ENCODE data around the gene PNMA8C. TPM values are rescaled to one million over a fixed set of nuclear protein-coding genes. Genes with fewer than 3 reads are reported as not detected.

The PNMA8C gene
- total RNA-seq, 1 donor from 2014 or later, result 1.4 TPM

DNA sequence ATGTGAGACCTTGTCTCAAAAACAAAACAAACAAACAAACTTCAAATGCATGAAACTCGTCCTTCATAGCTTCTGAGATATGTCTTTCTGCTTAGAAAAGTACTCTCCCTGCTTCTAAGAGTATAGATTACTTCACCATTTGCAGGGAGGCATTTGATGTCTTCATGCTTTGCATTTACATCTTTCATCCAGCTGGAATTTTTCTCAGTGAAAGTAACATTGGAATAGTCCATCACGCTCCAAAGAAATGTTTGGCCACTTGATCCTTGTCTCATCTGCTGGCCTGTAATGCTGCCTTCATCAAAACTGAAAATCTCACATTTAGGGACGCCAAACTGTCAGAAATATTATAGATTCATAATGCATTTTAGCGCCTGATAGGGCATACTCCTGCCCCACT lies 23.4 kb upstream of the PNMA8C start:
- H3K36me3 Mint-ChIP-seq (ENCODE audit: low read depth), result peaks cover 6% of the 10 kb centered on the region
- DNase-seq (ENCODE audit: low read depth, low spot score), result no peak
- H3K9me3 Mint-ChIP-seq, result peaks cover 7% of the 10 kb centered on the region
- no peaks in the 10 kb centered on the region for H3K27me3 Mint-ChIP-seq (ENCODE audit: low read depth)
- H3K27ac Mint-ChIP-seq (ENCODE audit: unreplicated experiment), result no peak overlapping the region
- H3K4me3 Mint-ChIP-seq, result no peak overlapping the region
- peaks cover 16% of the 10 kb centered on the region for H3K4me1 Mint-ChIP-seq
- TF ChIP-seq, protein P1, sequence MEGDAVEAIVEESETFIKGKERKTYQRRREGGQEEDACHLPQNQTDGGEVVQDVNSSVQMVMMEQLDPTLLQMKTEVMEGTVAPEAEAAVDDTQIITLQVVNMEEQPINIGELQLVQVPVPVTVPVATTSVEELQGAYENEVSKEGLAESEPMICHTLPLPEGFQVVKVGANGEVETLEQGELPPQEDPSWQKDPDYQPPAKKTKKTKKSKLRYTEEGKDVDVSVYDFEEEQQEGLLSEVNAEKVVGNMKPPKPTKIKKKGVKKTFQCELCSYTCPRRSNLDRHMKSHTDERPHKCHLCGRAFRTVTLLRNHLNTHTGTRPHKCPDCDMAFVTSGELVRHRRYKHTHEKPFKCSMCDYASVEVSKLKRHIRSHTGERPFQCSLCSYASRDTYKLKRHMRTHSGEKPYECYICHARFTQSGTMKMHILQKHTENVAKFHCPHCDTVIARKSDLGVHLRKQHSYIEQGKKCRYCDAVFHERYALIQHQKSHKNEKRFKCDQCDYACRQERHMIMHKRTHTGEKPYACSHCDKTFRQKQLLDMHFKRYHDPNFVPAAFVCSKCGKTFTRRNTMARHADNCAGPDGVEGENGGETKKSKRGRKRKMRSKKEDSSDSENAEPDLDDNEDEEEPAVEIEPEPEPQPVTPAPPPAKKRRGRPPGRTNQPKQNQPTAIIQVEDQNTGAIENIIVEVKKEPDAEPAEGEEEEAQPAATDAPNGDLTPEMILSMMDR (conservative IDR thresholded peaks at IDR 0.05), result no peak

DNA sequence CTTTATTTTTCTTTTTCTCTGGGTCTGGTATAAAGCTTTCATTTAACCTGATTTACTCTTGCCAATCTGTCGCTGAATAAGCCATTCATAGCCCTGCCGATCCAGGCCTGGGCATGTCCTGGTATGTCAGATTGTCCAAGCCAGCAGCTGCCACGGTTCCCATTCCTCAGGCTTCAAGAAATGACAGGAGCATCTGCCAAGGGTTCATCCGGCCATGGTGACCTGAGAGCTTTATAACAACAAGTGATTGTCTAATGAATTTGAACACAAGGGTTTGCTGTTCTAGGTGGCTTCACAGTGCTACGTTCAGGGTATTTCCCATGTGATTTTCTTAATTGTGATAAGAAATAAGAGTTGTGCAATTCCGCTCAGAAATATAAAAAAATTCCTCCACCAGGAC lies 22.6 kb upstream of the PNMA8C start:
- H3K4me1 Mint-ChIP-seq, result peaks cover 16% of the 10 kb centered on the region
- TF ChIP-seq, protein P1 (conservative IDR thresholded peaks at IDR 0.05), result no peak
- no peak overlapping the region for H3K27ac Mint-ChIP-seq (ENCODE audit: unreplicated experiment)
- H3K9me3 Mint-ChIP-seq, result peaks cover 7% of the 10 kb centered on the region
- H3K4me3 Mint-ChIP-seq, result no peak overlapping the region
- no peak for DNase-seq (ENCODE audit: low read depth, low spot score)
- peaks cover 6% of the 10 kb centered on the region for H3K36me3 Mint-ChIP-seq (ENCODE audit: low read depth)
- no peaks in the 10 kb centered on the region for H3K27me3 Mint-ChIP-seq (ENCODE audit: low read depth)

DNA sequence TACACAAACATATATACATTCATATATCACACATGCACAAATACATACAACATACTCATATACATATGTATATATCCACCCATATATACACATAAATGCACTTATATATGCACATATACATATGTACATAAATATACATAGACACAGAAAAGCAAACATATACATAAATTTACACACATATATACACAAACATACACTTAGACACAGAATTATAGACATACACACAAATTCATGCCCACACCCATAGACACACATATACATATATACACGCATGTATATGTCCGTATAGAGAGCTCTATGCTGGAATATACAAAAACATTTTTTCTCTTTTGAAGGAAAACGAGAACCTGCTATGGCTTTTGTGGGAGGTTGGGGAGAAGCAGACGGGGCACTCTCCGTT lies 22.0 kb upstream of the PNMA8C start:
- no peak for DNase-seq (ENCODE audit: low read depth, low spot score)
- Mint-ChIP-seq H3K27ac (ENCODE audit: unreplicated experiment) (no peak overlapping the region), H3K4me3 (no peak overlapping the region), H3K4me1 (peaks cover 16% of the 10 kb centered on the region), H3K36me3 (ENCODE audit: low read depth) (peaks cover 6% of the 10 kb centered on the region), H3K9me3 (peaks cover 7% of the 10 kb centered on the region), H3K27me3 (ENCODE audit: low read depth) (no peaks in the 10 kb centered on the region)
- TF ChIP-seq, protein P1 (conservative IDR thresholded peaks at IDR 0.05), result no peak

DNA sequence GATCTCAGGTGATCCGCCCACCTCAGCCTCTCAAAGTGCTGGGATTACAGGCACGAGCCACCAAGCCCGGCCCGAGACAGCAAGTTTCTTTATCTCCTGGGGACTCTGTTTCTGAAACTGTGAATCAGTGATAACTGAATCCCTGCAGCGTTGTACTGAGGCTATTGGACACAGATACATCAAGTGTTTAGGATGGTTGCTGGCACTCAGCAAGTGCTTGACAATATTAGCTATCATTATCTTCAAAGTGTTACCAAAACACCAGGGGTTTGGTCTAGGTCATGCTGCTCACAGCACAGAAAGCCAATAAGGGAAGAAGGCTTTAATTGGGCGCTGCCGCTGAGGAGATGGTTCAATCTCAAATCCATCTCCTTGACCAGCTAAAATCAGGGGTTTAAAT lies 20.5 kb upstream of the PNMA8C start:
- H3K4me3 Mint-ChIP-seq, result no peak overlapping the region
- no peak for DNase-seq (ENCODE audit: low read depth, low spot score)
- TF ChIP-seq, protein P1 (conservative IDR thresholded peaks at IDR 0.05), result no peak
- peaks cover 6% of the 10 kb centered on the region for H3K36me3 Mint-ChIP-seq (ENCODE audit: low read depth)
- no peak overlapping the region for H3K27ac Mint-ChIP-seq (ENCODE audit: unreplicated experiment)
- H3K9me3 Mint-ChIP-seq, result peaks cover 7% of the 10 kb centered on the region
- peaks cover 16% of the 10 kb centered on the region for H3K4me1 Mint-ChIP-seq
- no peaks in the 10 kb centered on the region for H3K27me3 Mint-ChIP-seq (ENCODE audit: low read depth)

DNA sequence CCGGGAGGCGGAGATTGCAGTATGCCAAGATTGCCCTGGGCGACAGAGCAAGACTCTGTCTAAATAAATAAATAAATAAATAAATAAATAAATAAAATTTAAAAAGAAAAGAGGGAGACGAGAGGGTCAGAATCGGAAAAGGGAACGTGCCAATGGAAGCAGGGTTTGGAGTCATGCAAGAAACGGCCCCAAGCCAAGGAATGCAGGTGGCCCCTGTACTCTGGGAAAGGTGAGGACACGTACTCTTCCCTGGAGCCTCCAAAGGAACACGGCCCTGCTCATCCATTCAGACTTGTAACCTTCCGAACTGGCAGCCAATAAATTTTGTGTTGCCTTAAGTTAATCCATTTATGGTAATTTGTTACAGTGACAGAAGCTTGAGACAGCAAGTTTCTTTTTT lies 19.9 kb upstream of the PNMA8C start:
- TF ChIP-seq, protein P1 (conservative IDR thresholded peaks at IDR 0.05), result no peak
- H3K4me3 Mint-ChIP-seq, result no peak overlapping the region
- peaks cover 7% of the 10 kb centered on the region for H3K9me3 Mint-ChIP-seq
- H3K36me3 Mint-ChIP-seq (ENCODE audit: low read depth), result peaks cover 6% of the 10 kb centered on the region
- H3K4me1 Mint-ChIP-seq, result peaks cover 16% of the 10 kb centered on the region
- DNase-seq (ENCODE audit: low read depth, low spot score), result no peak
- no peaks in the 10 kb centered on the region for H3K27me3 Mint-ChIP-seq (ENCODE audit: low read depth)
- no peak overlapping the region for H3K27ac Mint-ChIP-seq (ENCODE audit: unreplicated experiment)

DNA sequence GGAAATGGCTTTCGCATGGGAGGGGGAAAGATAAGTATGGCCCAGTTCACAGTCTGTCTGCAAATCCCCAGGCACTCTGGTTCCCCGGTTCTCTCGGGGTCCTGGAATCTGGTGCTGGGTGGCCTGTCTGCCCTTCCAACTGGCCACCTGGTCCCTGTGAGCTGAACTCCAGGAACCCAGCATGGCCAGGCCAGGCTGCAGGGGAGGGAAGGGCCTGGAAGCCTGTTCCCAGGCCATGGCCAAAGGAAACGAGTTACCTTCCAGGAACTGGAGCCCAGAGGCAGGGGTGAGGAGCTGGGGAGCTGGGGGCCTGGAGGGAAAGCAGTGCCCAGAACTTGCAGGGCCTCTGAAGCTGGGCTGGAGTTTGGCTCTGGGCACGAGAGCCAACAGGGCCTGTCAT lies 19.1 kb upstream of the PNMA8C start:
- no peak overlapping the region for H3K4me3 Mint-ChIP-seq
- H3K9me3 Mint-ChIP-seq, result peaks cover 7% of the 10 kb centered on the region
- TF ChIP-seq, protein P1 (conservative IDR thresholded peaks at IDR 0.05), result no peak
- peaks cover 16% of the 10 kb centered on the region for H3K4me1 Mint-ChIP-seq
- H3K36me3 Mint-ChIP-seq (ENCODE audit: low read depth), result peaks cover 6% of the 10 kb centered on the region
- no peaks in the 10 kb centered on the region for H3K27me3 Mint-ChIP-seq (ENCODE audit: low read depth)
- no peak overlapping the region for H3K27ac Mint-ChIP-seq (ENCODE audit: unreplicated experiment)
- no peak for DNase-seq (ENCODE audit: low read depth, low spot score)

Data from neural crest cell (in vitro differentiated cells).